COLO829 (cell line): ENCODE measurements around the gene ADIRF.
"Not testable (repeated sequence)": the region's sequence is repeated elsewhere in the genome, so short reads cannot be mapped to it uniquely, and the experiment has no call there.

ENCODE experiments used
- DNase-seq: peaks from one replicate; pipeline ENCODE4 v3.0.0; 2012; ENCODE audit warnings: low spot score

The ADIRF gene

GRCh38 chr10:86946213-86947155, 21.8 kb upstream of the ADIRF start:
- no peak for DNase-seq

- DNase-seq: not testable (repeated sequence)
Observed at GRCh38 chr10:86947806-86948205, 20.5 kb upstream of the ADIRF start.

- DNase-seq: no peak
Observed at GRCh38 chr10:86950349-86950748, 17.9 kb upstream of the ADIRF start.

GRCh38 chr10:86951184-86951761, 17.0 kb upstream of the ADIRF start:
- DNase-seq: no peak

GRCh38 chr10:86952106-86952505, 16.2 kb upstream of the ADIRF start:
- DNase-seq: no peak

- DNase-seq: not testable (repeated sequence)
Observed at GRCh38 chr10:86952697-86953096, 15.6 kb upstream of the ADIRF start.

- no peak for DNase-seq
Observed at GRCh38 chr10:86953747-86954680, 14.3 kb upstream of the ADIRF start.

GRCh38 chr10:86954681-86955500, 13.4 kb upstream of the ADIRF start:
- DNase-seq: no peak

- no peak for DNase-seq
Observed at GRCh38 chr10:86955501-86956194, 12.6 kb upstream of the ADIRF start.

- DNase-seq: no peak
Observed at GRCh38 chr10:86956195-86956847, 12.0 kb upstream of the ADIRF start.

- no peak for DNase-seq
Observed at GRCh38 chr10:86956848-86957448, 11.3 kb upstream of the ADIRF start.

GRCh38 chr10:86957471-86958115, 10.7 kb upstream of the ADIRF start, which contains the start of gene MMRN2:
TSS of gene MMRN2 (minus strand) at chr10:86957615. CDS start at chr10:86957541, 74 bp downstream.
- DNase-seq: no peak

GRCh38 chr10:86958116-86958900, 10.0 kb upstream of the ADIRF start, which contains the start of gene SNCG:
TSS of gene SNCG (plus strand) at chr10:86958599. CDS start at chr10:86958698, 99 bp downstream.
- no peak for DNase-seq

- peak; percentile 45 for DNase-seq
Observed at GRCh38 chr10:86958901-86959736, 9.2 kb upstream of the ADIRF start.

- no peak for DNase-seq
Observed at GRCh38 chr10:86959737-86960002, 8.6 kb upstream of the ADIRF start.

GRCh38 chr10:86960003-86960862, 8.0 kb upstream of the ADIRF start:
- DNase-seq: peak; percentile 46
